Adrenal gland (tissue), 12 donors: ENCODE measurements around the gene ESRRB. TPM values are rescaled to one million over a fixed set of nuclear protein-coding genes. Genes with fewer than 3 reads are reported as not detected.

Source experiments
- DNase-seq, 7 donors: peaks; one replicate each; pipeline ENCODE4 v3.0.0-alpha.2; 2019 to 2020
- H3K27ac ChIP-seq, 5 donors: fragments of 200-600 bp; sonication (generic) in 4 of 5; 1 replicate in 3 of 5; 2 replicates in 2 of 5; pipeline versions ENCODE4 v1.5.1 to v1.8.0; 2016 to 2020; ENCODE audit warnings: mild to moderate bottlenecking in 1 of 5
- H3K27me3 ChIP-seq: fragments of 200-600 bp; 2 replicates; pipeline ENCODE4 v1.8.0; 2021
- H3K36me3 ChIP-seq, 2 donors: fragments of 200-600 bp; replicated peaks in 1 of 2; 1 replicate in 1 of 2; 2 replicates in 1 of 2; pipeline versions ENCODE4 v1.5.1 to v1.8.0; 2018 to 2022
- H3K4me1 ChIP-seq, 2 donors: fragments of 200-600 bp; replicated peaks in 1 of 2; 1 replicate in 1 of 2; 2 replicates in 1 of 2; pipeline versions ENCODE4 v1.5.1 to v1.8.0; 2018 to 2021
- H3K4me3 ChIP-seq, 4 donors: fragments of 200-600 bp; sonication (generic) in 3 of 4; one replicate each; pipeline ENCODE4 v1.5.1; 2016 to 2018
- H3K9me3 ChIP-seq, 3 donors: fragments of 200-600 bp; sonication (generic) in 1 of 3; replicated peaks in 1 of 3; 1 replicate in 2 of 3; 2 replicates in 1 of 3; pipeline versions ENCODE4 v1.5.1 to v1.8.0; 2016 to 2021
- CTCF ChIP-seq, 6 experiments: fragments of 450-650 bp in 4 of 6; fragments of 200-600 bp in 2 of 6; sonication (generic) in 1 of 6; IDR thresholded peaks; 1 replicate in 5 of 6; 2 replicates in 1 of 6; pipeline versions ENCODE4 v1.5.1 to v1.8.0; 2016 to 2021; ENCODE audit warnings: antibody characterized with exemption in 6 of 6, mild to moderate bottlenecking in 2 of 6, moderate library complexity in 1 of 6
- POLR2A ChIP-seq, 2 donors: fragments of 450-650 bp; IDR thresholded peaks; one replicate each; pipeline ENCODE4 v1.6.1; 2017; ENCODE audit warnings: antibody characterized with exemption in 2 of 2, mild to moderate bottlenecking in 2 of 2, moderate library complexity in 1 of 2
- WGBS, 4 donors: extraction: QIAGEN DNeasy Blood & Tissue Kit in 2 of 4; methylation state at CpG; one replicate each; pipeline versions ENCODE4 v1.1.5 to v1.1.7; 2013 to 2017; 5-methylcytosine and 5-hydroxymethylcytosine counted together
- intact Hi-C, 2 donors: fragments of 100-400 bp; cut with DNase I; formaldehyde crosslinking; loops; one replicate each; pipeline versions ENCODE4 v1.14.1 to v1.15.0; 2022 to 2023
- polyA plus RNA-seq, 3 donors: library from polyadenylated mRNA; stranded (reverse); fragments of 200-250 nt in 2 of 3; fragments of 350-450 nt in 1 of 3; fragmentation: Illumina TruSeq in 1 of 3; extraction: RNeasy Lipid Tissue Mini Kit (QIAGEN cat#74804) in 1 of 3; gene quantifications; one replicate each; pipeline ENCODE4 v1.2.3, GENCODE V29; 2013 to 2014
- total RNA-seq, 9 donors: library from RNA; depleted of rRNA in 4 of 9; stranded (reverse); fragments of >200 nt in 4 of 9; fragments of 120-200 nt in 1 of 9; fragmentation: NEBNext Ultra II Directional in 1 of 9; extraction: Animal tissue kit (Norgen Biotek cat#: 25700) in 1 of 9; gene quantifications; one replicate each; pipeline versions ENCODE4 v1.1.0 to v1.2.4, GENCODE V29; 2013 to 2023
- donor health status: healthy with polysubstance abuse.
- donor health status: Bipolar disorder and iron deficiency.
- donor health status: DM: yes; HTN: yes; CAD: no.
- donor health status: DM: no; HTN: no; CAD: no.
- donor health status: DM: no; HTN: no; CAD: no.
- donor health status: DM: yes; HTN: yes; CAD: no.

The ESRRB gene
- total and polyA plus RNA-seq, 12 donors: 0.06 to 0.55 (median 0.23) TPM; not detected in 5

GRCh38 chr14:76349993-76350392 is 25.9 kb upstream of the ESRRB start:
- 55 to 81% (median 71%) methylated on average over 4 of the region's 4 CpGs for WGBS, 4 donors
- no peaks in the 10 kb centered on the region for H3K36me3 ChIP-seq
- H3K27ac ChIP-seq: no peak overlapping the region
- peaks cover 0 to 6% of the 10 kb centered on the region in 2 donors for H3K4me1 ChIP-seq
- no peaks in the 10 kb centered on the region for H3K27me3 ChIP-seq
- TF ChIP-seq POLR2A (IDR thresholded peaks at IDR 0.05) (no peak), CTCF (IDR thresholded peaks at IDR 0.05) (no peak)
- DNase-seq: no peak
- intact Hi-C loops: loop anchor here in 1 of 2 donors (5.0 kb wide), 1 partner anchor 298 kb away; no protein-coding TSS in a partner anchor
- H3K9me3 ChIP-seq: no peaks in the 10 kb centered on the region
- H3K4me3 ChIP-seq: no peak overlapping the region

GRCh38 chr14:76350671-76351070 is 25.3 kb upstream of the ESRRB start:
- H3K9me3 ChIP-seq: no peaks in the 10 kb centered on the region
- no peak overlapping the region for H3K4me3 ChIP-seq
- no peaks in the 10 kb centered on the region for H3K27me3 ChIP-seq
- TF ChIP-seq CTCF (IDR thresholded peaks at IDR 0.05) (no peak), POLR2A (IDR thresholded peaks at IDR 0.05) (no peak)
- intact Hi-C loops: loop anchor here in 1 of 2 donors (5.0 kb wide), 1 partner anchor 298 kb away; no protein-coding TSS in a partner anchor
- 83 to 88% (median 84%) methylated on average over 3 to 5 of the region's 5 CpGs for WGBS, 4 donors
- peaks cover 0 to 6% of the 10 kb centered on the region in 2 donors for H3K4me1 ChIP-seq
- no peaks in the 10 kb centered on the region for H3K36me3 ChIP-seq
- DNase-seq: no peak
- H3K27ac ChIP-seq: no peak overlapping the region

GRCh38 chr14:76351941-76352340 is 24.0 kb upstream of the ESRRB start:
- Histone ChIP-seq H3K27ac (no peak overlapping the region), H3K9me3 (no peaks in the 10 kb centered on the region), H3K27me3 (no peaks in the 10 kb centered on the region), H3K36me3 (no peaks in the 10 kb centered on the region), H3K4me1 (peaks cover 0 to 6% of the 10 kb centered on the region in 2 donors), H3K4me3 (no peak overlapping the region)
- 77 to 90% (median 80%) methylated on average over 4 to 5 of the region's 5 CpGs for WGBS, 4 donors
- DNase-seq: no peak
- intact Hi-C loops: loop anchor here (2.0 to 5.0 kb wide), 2 partner anchors 300 to 301 kb away; no protein-coding TSS in a partner anchor
- no peak for TF ChIP-seq POLR2A (IDR thresholded peaks at IDR 0.05)
- TF ChIP-seq CTCF (IDR thresholded peaks at IDR 0.05): no peak

- peak; percentile 27 to 56 (median 48) for DNase-seq
- Histone ChIP-seq H3K4me1 (peaks cover 0 to 6% of the 10 kb centered on the region in 2 donors), H3K27me3 (peaks cover 3% of the 10 kb centered on the region), H3K9me3 (no peaks in the 10 kb centered on the region), H3K4me3 (no peak overlapping the region), H3K36me3 (no peaks in the 10 kb centered on the region), H3K27ac (no peak overlapping the region)
- intact Hi-C loops: loop anchor here (2.0 to 5.0 kb wide), 2 partner anchors 300 to 302 kb away; no protein-coding TSS in a partner anchor
- TF ChIP-seq CTCF (IDR thresholded peaks at IDR 0.05) (peak; percentile 57 to 84 (median 71)), POLR2A (IDR thresholded peaks at IDR 0.05) (no peak)
- WGBS, 4 donors: 6 to 10% (median 7%) methylated on average over 24 to 40 of the region's 40 CpGs
Observed at GRCh38 chr14:76352639-76353281, 23.2 kb upstream of the ESRRB start.
